Stimulated activated CD8-positive, alpha-beta memory T cell treated with anti-CD3 and anti-CD28 coated beads, Interleukin-7, amount 100 ng/mL, for 24 hours (primary cell): ENCODE data around the gene ZNF468.
A peak's percentile ranks its signal among the peaks of the same experiment; 100 is the strongest.
"Not testable (repeated sequence)": the region's sequence is repeated elsewhere in the genome, so short reads cannot be mapped to it uniquely, and the experiment has no call there.

Experiments used
- DNase-seq: peaks from one replicate; pipeline ENCODE4 v3.0.0-alpha.2; 2020; ENCODE audit warnings: low read depth

Gene ZNF468

GRCh38 chr19:52857378-52858191 is at the start of gene ZNF468:
Gene ZNF468, minus strand, starts transcription at chr19:52857619. Its CDS starts 3,347 bp downstream, at chr19:52854272.
- DNase-seq = peak; percentile 30

DNA sequence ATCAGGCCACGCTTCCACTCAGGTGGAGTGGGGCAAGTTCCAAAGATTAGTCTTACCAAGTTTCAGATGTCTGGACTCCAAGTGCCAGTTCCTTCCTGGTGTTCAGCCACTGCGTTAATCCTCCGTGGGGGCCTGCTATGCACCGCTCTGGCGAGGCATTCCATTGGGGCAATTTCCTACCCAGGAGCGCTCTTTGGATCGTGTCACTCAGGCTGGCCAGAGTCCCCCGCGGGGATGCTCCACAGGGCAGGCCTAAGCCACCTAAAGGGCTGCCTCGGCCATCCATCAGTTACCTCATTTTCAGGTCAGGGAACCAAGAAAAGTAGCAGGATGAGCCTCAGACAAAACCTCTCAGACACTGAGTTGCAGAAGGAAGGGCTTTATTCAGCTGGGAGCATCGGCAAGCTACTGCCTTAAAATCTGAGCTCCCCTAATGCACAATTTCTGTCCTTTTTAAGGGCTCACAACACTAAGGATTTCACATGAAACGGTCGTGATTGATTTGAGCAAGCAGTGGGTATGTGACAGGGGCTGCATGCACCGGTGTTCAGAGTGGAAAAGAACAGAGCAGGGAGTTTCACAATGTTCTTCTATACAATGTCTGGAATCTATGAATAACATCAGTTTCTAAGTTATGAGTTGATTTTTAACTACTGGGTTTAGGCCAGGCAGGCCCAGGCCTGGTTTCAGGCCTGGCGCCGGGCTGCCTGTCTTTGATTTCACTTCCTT is 46.8 kb upstream of the ZNF468 start:
- not testable (repeated sequence) for DNase-seq

- DNase-seq = no peak
Measured at GRCh38 chr19:52901842-52902241, 44.4 kb upstream of the ZNF468 start.

DNA sequence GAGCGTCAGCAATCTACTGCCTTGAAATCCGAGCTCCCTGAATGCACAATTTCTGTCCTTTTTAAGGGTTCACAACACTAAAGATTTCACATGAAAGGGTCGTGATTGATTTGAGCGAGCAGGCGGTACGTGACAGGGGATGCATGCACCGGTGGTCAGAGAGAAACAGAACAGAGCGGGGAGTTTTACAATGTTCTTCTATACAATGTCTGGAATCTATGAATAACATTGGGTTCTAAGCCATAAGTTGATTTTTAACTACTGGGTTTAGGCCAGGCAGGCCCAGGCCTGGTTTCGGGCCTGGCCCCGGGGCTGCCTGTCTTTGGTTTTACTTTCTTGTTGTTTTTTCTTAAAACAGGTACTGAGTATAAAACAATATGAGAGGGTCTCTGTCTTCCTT is 41.2 kb upstream of the ZNF468 start:
- not testable (repeated sequence) for DNase-seq

- DNase-seq = no peak
Measured at GRCh38 chr19:52898101-52898500, 40.7 kb upstream of the ZNF468 start.

GRCh38 chr19:52897138-52897935 is 39.9 kb upstream of the ZNF468 start, which contains the start of gene ZNF320:
Gene ZNF320, minus strand, starts transcription at chr19:52897635. Its CDS starts 7,380 bp downstream, at chr19:52890255.
- DNase-seq = peak; percentile 75

GRCh38 chr19:52896431-52897137 is 39.2 kb upstream of the ZNF468 start:
- DNase-seq = no peak

GRCh38 chr19:52891336-52891735 is 33.9 kb upstream of the ZNF468 start:
- DNase-seq = no peak

GRCh38 chr19:52889931-52890330 is 32.5 kb upstream of the ZNF468 start:
- DNase-seq = no peak

DNA sequence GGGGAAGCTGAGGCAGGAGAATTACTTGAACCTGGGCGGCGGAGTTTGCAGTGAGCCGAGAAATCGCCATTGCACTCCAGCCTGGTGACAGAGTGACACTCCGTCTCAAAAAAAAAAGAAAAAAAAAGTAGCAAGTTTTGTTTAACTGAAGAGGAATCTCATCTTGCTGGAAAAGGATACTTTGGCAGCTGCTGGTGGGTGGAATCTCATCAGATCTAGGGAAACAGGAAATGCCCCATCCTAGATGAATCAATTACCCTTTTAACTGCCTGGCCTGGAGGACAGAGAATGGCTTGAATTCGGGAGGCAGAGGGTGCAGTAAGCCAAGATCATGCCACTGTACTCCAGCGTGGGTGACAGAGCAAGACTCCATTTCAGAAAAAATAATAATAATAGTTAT is 31.7 kb upstream of the ZNF468 start:
- no peak for DNase-seq

DNA sequence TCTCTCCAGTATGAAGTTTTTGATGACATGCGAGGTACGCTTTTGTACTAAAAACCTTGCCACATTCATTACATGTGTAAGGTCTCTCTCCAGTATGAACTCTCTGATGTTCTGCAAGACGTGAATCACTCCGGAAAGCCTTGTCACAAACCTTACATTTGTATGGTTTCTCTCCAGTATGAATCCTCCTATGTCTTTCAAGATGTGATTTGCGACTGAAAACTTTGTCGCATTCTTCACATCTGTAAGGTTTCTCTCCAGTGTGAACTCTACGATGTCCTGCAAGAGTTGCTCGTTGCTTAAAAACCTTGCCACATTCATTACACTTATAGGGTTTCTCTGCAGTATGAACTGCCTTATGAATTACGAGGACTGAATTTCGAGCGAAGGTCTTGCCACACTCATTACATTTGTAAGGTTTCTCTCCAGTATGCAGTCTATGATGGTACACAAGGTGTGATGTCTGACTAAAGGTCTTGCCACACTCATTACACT is 23.5 kb upstream of the ZNF468 start:
- DNase-seq = no peak

GRCh38 chr19:52872996-52873395 is 15.6 kb upstream of the ZNF468 start:
- not testable (repeated sequence) for DNase-seq

DNA sequence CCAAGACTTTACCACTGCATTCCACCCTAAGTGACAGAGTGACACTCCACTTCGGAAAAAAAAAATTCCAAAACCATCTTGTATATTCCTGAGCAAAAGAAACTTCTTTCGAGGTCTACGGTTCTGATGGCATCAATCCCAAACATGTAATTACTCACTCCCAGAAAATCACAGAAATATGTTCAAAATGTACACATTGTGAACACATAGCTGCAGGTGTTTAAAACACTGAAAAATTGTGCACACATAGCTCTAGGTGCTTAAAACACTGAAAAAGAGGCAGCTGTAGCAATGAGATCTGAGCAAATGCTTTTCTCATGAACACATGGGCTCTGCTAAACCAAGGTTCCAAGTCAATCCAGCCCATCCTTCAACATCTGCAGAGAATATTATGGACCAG is 14.0 kb upstream of the ZNF468 start:
- DNase-seq = no peak

DNA sequence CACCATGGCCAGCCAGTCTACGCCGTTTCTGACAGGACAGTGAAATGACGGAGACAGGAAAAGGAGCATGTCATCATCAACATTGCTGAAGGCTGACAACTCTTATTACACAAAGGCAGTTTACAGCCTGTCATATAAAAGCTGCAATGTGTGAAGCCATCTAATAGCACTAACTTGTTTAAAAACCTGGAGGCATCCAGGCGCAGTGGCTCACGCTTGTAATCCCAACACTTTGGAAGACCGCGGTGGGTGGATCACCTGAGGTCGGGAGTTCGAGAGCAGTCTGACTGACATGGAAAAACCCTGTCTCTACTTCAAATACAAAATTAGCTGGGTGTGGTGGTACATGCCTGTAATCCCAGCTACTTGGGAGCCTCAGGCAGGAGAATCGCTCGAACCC is 10.6 kb upstream of the ZNF468 start:
- not testable (repeated sequence) for DNase-seq

GRCh38 chr19:52856540-52857377 is 660 bp downstream of the ZNF468 start:
- not testable (repeated sequence) for DNase-seq

DNA sequence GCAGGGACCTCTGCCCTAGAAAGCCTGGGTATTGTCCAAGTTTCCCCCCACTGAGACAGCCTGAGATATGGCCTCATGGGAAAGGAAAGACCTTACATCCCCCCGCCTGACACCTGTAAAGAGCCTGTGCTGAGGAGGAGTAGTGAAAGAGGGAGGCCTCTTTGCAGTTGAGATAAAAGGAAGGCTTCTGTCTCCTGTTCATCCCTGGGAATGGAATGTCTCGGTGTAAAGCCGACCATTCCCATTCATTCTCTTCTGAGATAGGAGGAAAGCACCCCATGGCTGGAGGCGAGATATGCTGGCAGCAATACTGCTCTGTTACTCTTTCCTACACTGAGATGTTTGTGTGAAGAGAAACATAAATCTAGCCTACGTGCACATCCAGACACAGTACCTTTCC is 10.1 kb downstream of the ZNF468 start:
- not testable (repeated sequence) for DNase-seq

DNA sequence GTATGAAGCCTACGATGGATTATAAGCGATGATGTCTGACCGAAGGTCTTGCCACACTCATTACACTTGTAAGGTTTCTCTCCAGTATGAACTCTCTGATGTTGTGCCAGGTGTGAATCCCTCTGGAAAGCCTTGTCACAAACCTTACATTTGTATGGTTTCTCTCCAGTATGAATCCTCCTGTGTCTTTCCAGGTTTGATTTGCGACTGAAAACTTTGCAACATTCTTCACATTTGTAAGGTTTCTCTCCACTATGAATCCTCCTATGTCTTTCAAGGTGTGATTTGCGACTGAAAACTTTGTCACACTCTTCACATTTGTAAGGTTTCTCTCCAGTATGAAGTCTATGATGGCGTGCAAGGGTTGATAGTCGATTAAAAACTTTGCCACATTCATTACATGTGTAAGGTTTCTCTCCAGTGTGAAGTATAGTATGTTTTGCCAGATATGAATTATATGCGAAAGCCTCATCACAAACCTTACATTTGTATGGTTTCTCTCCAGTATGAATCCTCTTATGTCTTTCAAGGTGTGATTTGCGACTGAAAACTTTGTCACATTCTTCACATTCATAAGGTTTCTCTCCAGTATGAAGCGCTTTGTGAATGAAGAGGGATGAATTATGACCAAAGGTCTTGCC is 16.5 kb downstream of the ZNF468 start:
- not testable (repeated sequence) for DNase-seq

- DNase-seq = not testable (repeated sequence)
Measured at GRCh38 chr19:52834289-52834688, 23.1 kb downstream of the ZNF468 start.

DNA sequence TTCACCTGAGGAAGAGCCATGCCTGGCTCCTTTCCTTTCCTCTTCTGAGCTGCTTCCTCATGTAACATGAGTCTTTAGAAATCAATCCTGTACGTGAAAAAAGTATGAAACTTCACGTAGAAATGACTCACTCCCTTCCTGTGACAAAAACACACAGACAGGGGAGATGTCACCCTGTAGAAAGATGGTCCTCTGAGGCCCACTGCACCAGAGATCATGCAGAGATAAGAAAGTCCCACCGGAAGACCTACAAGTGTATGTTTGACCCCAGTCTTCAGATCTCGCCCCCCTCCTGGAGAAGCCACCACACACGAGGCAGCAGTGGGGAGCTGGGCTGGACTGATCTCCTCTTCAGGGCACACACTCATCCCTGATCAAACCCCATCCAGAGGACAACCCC is 23.9 kb downstream of the ZNF468 start:
- DNase-seq = not testable (repeated sequence)

GRCh38 chr19:52829866-52830265 is 27.6 kb downstream of the ZNF468 start:
- DNase-seq = not testable (repeated sequence)
